Ishikawa (cell line): Measurements from ENCODE around the gene TRIM15.

ENCODE experiments used
- CEBPB ChIP-seq: IDR thresholded peaks from 2 replicates; pipeline ENCODE4 v1.6.1; 2012
- NFIC ChIP-seq: IDR thresholded peaks from 2 replicates; pipeline ENCODE4 v1.6.1; 2012
- RAD21 ChIP-seq: IDR thresholded peaks from 2 replicates; pipeline ENCODE4 v1.6.1; 2012; ENCODE audit warnings: low read depth
- REST ChIP-seq: IDR thresholded peaks from 2 replicates; pipeline ENCODE4 v1.6.1; 2012; ENCODE audit warnings: low read depth, mild to moderate bottlenecking
- TAF1 ChIP-seq: IDR thresholded peaks from 2 replicates; pipeline ENCODE4 v1.6.1; 2012; ENCODE audit warnings: low read depth, mild to moderate bottlenecking
- TCF12 ChIP-seq: IDR thresholded peaks from 2 replicates; pipeline ENCODE4 v1.6.1; 2012; ENCODE audit warnings: low read depth
- YY1 ChIP-seq: IDR thresholded peaks from 2 replicates; pipeline ENCODE4 v1.6.1; 2012; ENCODE audit warnings: low read depth
- ZBTB7A ChIP-seq: IDR thresholded peaks from 2 replicates; pipeline ENCODE4 v1.6.1; 2012; ENCODE audit warnings: low read depth

- TF ChIP-seq TCF12 (no peak), CEBPB (no peak), NFIC (no peak), YY1 (no peak), ZBTB7A (no peak), TAF1 (no peak), RAD21 (no peak), REST (no peak)
Observed at GRCh38 chr6:30142665-30143064, 20.7 kb upstream of the TRIM15 start.
